GM12874 (cell line): ENCODE measurements around the gene PITPNC1.

Experiments
- TF ChIP-seq, protein P1 (sequence below): IDR thresholded peaks from 2 replicates; pipeline ENCODE4 v1.5.1; 2011; ENCODE audit warnings: low read depth, mild to moderate bottlenecking, control low read depth, low read length, moderate library complexity; ENCODE audit not compliant: insufficient read depth

Gene PITPNC1

DNA sequence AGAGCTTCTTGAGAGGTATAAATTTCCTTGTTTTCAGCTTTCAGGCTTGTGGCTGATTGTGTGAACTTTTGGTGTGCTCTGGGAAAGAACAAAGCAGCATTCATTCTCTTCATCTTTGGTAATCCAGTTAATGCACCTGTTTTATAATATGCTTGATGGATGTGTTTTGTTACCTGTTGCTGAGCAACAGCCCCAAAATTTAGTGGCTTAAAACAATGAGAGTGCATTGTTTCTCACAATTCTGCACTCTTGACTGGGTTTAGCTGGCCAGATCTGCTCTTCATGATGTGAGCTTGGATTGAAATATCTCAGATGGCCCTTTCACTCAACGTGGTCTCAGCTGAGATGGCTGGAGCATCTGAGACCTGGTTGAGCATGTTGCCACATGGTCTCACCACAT lies 281.9 kb downstream of the PITPNC1 start:
- TF ChIP-seq, protein P1, sequence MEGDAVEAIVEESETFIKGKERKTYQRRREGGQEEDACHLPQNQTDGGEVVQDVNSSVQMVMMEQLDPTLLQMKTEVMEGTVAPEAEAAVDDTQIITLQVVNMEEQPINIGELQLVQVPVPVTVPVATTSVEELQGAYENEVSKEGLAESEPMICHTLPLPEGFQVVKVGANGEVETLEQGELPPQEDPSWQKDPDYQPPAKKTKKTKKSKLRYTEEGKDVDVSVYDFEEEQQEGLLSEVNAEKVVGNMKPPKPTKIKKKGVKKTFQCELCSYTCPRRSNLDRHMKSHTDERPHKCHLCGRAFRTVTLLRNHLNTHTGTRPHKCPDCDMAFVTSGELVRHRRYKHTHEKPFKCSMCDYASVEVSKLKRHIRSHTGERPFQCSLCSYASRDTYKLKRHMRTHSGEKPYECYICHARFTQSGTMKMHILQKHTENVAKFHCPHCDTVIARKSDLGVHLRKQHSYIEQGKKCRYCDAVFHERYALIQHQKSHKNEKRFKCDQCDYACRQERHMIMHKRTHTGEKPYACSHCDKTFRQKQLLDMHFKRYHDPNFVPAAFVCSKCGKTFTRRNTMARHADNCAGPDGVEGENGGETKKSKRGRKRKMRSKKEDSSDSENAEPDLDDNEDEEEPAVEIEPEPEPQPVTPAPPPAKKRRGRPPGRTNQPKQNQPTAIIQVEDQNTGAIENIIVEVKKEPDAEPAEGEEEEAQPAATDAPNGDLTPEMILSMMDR = no peak

DNA sequence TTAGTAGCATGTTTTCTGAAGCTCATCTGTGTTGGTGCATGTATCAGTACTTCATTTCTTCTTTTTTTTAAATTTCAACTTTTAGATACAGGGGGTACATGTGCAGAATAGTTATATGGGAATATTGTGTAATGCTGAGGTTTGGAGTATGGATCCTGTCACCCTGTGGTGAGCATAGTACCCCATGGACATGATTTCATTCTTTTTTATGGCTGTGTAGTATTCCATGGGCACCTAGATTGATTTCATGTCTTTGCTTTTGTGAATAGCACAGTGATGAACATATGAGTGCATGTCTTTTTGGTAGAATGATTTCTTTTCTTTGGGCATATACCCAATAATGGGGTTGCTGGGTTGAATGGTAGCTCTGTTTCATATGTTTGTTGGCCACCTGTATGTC lies 285.6 kb downstream of the PITPNC1 start:
- TF ChIP-seq, protein P1 = no peak

DNA sequence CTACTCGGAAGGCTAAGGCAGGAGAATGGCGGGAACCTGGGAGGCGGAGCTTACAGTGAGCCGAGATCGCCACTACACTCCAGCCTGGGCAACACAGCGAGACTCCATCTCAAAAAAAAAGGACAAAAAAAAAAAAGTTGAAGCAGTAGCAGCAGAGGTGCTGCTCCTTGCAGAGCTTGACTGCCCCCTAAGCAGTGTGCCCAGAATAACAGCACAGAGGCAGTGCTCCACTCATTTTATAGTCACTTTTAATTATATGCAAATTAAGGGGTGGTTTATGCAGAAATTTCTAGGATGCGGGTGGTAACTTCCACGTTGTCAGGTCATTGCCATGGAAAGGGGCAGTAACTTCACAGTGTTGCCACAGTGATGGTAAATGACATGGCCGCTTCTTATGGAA lies 286.4 kb downstream of the PITPNC1 start:
- TF ChIP-seq, protein P1 = no peak

DNA sequence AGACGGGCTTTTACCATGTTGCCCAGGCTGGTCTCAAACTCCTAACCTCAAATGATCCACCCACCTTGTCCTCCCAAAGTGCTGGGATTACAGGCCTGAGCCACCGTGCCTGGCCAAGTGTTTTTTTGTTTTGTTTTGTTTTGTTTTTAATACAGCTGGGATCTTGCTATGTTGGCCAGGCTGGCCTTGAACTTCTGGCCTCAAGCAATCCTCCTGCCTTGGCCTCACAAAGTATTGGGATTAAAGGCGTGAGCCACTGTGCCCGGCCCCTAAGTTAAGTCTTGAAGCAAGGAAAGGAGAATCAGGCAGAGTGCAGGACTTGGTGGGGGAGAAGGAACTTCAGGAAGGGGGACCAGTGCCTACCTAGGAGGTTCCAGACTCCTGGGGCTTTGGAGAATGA lies 288.9 kb downstream of the PITPNC1 start:
- TF ChIP-seq, protein P1 = no peak

DNA sequence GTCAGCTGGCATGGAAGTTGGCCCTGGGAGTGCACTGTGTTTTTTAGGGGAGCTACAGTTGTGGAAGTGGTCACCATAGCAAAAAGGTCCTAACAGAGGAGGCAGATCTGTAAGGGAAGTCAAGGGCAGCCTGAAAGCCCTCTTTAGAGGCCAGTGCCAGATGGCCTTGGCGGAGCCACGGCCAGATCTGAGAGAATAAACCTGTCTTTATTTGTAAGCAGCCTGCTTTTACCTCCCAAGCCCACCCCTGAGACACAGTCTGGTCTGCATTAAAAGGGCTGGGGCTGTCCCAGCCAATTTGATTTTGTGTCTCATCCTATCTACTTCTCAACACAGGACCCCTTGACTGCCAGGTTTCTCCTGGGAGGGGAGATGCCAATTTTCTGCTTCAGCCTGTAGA lies 289.6 kb downstream of the PITPNC1 start:
- TF ChIP-seq, protein P1 = no peak

DNA sequence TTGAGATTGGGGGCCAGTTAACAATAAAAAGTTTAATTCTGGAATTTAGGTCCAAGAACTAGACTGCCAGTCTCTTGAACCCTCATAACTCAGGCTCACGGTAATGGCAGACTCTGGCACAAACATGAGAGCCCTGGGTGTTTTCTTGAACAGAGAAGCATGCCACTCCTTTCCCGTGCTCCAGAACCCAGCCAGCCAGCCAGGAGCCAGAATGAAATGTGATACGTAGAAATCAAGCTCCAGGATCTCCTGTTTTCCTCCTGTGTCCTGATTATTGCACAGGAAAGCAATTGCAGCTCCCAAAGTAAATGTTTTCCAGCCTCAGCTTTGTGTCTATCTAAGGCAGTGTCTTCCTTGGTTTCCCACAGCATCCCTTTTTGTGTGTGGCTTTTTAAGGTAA lies 294.4 kb downstream of the PITPNC1 start:
- TF ChIP-seq, protein P1 = no peak

DNA sequence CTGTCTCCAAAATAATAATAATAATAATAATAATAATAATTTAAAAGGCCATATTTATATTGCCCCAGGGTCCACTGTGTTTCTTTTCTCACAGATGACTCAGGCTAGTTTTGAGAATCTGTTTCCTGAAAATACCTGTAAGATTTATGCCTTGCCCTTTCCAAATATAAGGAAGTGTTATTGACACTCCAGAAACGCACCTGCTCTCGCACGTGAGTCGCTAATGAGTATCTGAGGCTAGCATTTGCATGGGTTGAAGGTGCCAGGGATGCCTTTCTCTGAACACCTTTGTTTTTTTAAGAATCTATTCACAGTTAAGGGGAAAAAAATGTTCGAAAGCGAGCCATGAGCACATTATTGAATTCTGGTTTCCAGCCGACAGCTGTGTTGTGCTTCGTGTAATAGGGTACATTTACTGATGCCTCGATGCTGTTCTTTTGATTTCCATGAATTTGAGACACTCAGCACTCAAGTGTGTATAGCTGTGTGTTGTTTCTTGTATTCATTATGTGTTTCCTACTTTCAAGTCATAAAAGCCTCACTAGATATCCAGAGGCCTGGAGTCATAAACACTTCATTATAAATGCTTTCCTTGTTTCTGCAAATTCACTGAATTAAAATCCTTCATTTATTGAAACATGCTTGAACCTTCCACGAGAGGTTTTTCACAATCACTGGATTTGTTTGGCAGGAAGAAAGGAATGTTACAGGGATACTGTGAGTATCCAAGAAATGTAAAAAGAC lies 295.7 kb downstream of the PITPNC1 start:
- TF ChIP-seq, protein P1 = no peak
